GM21786 (cell line): ENCODE data around the gene AKAP12.
"Not testable (repeated sequence)": the region's sequence is repeated elsewhere in the genome, so short reads cannot be mapped to it uniquely, and the experiment has no call there.

Experiments used
- ATAC-seq: cut with Tn5 transposase; IDR thresholded peaks from one replicate; pipeline ENCODE4 v1.9.1; 2021; ENCODE audit not compliant: unreplicated experiment

The AKAP12 gene

GRCh38 chr6:151307501-151307900, 67.7 kb downstream of the AKAP12 start:
- ATAC-seq: no peak

DNA sequence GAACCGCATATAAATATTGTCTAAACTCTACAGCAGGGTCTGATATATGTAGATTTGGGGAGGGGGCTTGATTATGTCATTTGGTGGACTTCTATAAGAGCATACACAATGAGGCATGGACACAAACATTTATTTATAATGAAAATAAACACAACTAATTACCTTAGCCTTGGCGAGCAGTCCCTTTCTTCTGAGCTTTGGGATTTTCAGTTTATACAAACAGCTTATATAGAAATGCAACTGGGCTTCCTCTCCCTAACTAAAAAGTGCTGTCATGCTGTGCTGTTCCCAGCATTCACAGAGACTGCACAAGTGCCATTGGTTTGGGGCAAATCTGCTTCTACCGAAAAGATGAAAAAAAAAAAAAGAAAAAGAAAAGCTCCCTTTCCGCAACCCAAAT, 69.9 kb downstream of the AKAP12 start:
- no peak for ATAC-seq

- ATAC-seq: no peak
Observed at GRCh38 chr6:151310279-151310678, 70.5 kb downstream of the AKAP12 start.

GRCh38 chr6:151310852-151311767, 71.3 kb downstream of the AKAP12 start:
- ATAC-seq: no peak

GRCh38 chr6:151313066-151313491, 73.3 kb downstream of the AKAP12 start:
- ATAC-seq: no peak

GRCh38 chr6:151315661-151316060, 75.9 kb downstream of the AKAP12 start:
- not testable (repeated sequence) for ATAC-seq

DNA sequence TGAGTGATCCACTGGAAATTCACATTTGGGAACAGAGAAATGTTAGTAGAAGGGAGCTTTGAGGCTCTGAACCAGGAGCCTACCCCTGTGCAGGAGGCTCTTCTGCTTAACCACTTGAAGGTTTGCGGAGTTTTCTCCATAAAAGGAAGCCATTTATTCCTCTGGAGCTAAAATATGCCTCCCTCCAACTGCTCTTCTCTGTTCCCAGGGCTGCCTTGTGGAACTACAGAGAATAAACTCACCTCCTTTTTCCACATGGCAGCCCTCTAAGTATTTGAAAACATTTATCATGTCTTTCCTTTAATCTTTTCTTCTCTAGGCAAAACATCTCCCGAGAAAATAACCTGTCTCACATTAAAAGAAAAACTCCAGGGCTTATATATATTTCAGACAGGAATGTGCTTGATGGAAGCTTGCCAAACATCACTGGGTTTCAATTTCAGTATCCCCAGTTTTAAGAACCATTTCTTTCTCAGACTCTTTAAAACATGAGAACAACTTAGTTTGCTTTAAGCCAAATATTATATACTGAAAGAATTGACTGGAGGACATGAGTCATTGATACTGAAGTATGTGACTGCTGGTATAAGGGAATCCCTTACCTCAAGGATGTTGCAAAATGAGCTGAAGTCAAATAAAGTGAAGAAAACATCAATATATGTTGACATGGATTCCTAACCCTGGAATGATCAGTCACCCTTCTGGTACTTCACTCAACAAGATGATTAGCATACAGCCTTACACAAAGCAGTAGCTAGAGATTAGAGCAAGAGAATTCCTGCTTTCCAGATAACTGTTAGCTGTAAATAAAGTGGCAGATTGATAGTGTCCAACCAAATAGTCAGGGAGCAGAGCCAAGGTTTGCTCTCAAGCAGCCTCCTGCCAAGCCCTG, 77.6 kb downstream of the AKAP12 start:
- no peak for ATAC-seq

GRCh38 chr6:151317995-151318365, 78.2 kb downstream of the AKAP12 start:
- ATAC-seq: no peak

- no peak for ATAC-seq
Observed at GRCh38 chr6:151320140-151320539, 80.4 kb downstream of the AKAP12 start.

DNA sequence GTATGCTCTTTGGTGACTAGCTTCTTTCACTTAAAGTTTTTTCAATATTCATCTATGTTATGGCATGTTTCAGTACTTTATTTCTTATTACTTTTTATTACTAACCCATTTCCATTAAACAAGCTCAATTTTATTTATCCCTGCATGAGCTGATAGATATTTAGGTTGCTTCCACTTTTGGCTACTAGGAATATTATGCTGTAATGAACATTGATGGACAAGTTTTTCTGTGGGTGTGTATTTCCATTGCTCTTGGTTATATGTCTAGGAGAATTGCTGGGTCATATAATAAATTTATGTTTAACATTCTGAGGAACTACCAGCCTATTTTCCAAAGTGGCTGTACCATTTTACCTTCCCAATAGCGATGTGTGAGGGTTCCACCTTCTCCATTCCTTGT, 81.7 kb downstream of the AKAP12 start:
- ATAC-seq: no peak

DNA sequence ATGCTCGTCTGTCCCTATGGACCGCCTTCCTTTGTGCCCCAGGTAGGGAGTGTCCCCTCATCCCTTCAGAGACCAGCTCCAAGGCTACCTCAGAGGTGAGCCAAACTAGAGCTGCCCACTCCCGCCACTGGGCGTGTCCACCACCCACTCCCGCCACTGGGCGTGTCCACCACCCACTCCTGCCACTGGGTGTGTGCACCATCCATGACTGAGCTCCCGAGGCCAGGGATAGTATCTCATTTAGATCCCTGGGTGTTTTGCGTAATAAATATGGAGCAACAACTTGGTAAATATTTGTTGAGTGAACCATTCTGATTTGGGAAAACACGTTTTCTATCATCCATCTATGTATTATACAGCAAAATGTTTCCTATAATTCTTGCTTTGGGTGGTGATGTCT, 82.8 kb downstream of the AKAP12 start:
- ATAC-seq: no peak

GRCh38 chr6:151323791-151324487, 84.2 kb downstream of the AKAP12 start:
- peak; percentile 77 for ATAC-seq

- ATAC-seq: no peak
Observed at GRCh38 chr6:151324488-151324825, 84.7 kb downstream of the AKAP12 start.

DNA sequence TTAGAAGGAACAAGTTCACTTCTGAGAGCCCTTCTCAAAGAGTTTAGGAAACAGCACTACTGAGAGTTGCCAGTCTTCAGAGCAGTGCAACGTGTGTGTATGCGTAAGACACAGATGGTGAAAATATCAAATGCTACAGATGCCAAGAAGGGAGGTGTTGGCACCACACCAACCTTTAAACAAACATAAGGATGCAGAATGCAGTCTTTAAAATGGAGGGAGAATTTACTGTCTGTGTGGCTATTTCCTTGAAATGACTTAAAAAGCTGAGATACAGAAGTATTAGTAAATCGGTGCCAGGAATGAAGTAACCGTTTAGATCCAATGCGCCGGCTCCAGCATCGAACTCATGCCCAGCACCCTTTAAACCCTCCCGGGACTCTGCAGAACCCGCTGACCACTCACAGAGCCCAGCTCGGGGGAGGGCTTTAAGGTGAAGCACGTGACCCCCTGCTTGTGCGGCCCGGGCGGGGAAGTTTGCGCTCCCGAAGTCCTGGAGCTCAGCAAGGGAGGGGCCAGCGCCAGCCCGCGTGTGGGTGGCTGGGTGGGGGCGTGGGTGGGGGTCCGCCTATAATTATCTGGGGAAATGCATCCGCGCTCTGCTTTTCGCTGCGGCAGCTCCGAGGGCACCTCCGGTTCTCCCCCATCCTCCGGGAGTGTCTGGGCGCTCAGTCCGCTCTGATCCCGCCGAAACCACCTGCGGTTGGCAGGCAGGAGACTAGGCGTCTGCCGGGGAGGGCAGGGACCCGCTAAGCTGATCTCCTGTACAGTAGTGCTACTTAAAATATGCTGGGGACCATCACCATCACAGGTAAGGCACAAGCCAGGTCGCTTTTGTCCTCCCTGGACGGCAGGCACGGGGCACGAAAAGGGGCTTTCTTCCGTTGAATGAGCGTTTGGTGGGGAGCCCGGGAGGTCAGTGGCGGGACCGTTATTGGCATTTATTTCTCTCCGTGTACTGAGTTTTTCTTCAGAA, 85.6 kb downstream of the AKAP12 start:
- no peak for ATAC-seq

GRCh38 chr6:151326116-151326825, 86.5 kb downstream of the AKAP12 start:
- no peak for ATAC-seq

- ATAC-seq: no peak
Observed at GRCh38 chr6:151327101-151327500, 87.3 kb downstream of the AKAP12 start.

DNA sequence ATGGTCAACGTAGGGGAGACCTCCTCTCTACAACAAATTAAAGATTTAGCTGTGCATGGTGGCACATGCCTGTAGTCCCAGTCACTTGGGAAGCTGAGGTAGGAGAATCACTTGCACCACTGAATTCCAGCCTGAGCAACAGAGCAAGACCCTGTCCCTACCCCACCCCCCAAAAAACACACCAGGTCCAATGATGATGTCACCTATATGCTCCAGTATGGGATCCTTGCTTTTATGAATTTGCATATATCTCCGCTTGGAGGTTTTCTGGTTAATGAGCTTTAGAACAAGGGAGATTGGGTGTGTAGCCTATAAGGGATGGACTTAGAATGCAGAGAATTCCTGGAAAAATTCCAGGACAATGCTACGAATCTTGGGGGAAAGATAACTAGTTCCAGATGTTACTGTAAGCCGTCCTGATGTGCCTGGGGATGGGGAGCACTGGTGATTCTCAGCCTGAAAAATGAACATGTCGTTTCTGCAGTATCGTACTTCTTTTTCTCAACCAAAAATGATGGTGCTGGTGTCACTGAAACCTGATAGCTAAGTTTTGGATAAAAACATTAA, 90.4 kb downstream of the AKAP12 start:
- no peak for ATAC-seq

- ATAC-seq: no peak
Observed at GRCh38 chr6:151335930-151336329, 96.2 kb downstream of the AKAP12 start.

DNA sequence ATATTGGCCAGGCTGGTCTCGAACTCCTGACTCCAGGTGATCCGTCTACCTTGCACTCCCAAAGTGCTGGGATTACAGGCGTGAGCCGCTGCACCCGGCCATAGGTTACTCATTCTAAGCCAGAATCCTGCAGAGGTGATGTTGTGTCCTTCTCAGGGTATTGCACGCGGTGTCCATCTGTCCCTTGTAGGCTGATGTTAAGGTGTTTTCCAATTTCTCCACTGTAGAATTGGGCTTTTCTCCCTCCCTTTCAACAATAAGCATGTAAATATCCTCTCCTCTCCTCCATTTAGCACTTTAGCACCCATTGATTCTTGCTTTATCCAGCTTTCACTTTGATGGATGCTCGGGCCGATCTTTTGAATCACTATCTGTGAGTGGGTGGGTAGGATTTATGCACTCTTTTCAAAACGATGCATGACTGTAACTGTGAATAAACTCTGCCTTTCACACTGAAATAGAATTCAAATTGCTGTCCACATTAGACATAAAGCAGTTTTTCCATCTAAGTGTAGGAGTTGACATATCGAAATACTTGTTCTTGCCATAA, 99.0 kb downstream of the AKAP12 start:
- no peak for ATAC-seq
